Esophagus squamous epithelium (tissue), 4 donors: ENCODE data around the gene ESRRB.

Source experiments
- POLR2A ChIP-seq, 4 donors: fragments of 450-650 bp; IDR thresholded peaks; one replicate each; pipeline ENCODE4 v1.6.1; 2017; ENCODE audit warnings: antibody characterized with exemption in 4 of 4, mild to moderate bottlenecking in 4 of 4, moderate library complexity in 3 of 4
- TF ChIP-seq, protein P1 (sequence below), 6 experiments: fragments of 450-650 bp in 4 of 6; fragments of 200-600 bp in 2 of 6; sonication (generic) in 2 of 6; IDR thresholded peaks; one replicate each; pipeline ENCODE4 v1.5.1; 2016 to 2019; ENCODE audit warnings: antibody characterized with exemption in 6 of 6, mild to moderate bottlenecking in 4 of 6, moderate library complexity in 4 of 6

DNA sequence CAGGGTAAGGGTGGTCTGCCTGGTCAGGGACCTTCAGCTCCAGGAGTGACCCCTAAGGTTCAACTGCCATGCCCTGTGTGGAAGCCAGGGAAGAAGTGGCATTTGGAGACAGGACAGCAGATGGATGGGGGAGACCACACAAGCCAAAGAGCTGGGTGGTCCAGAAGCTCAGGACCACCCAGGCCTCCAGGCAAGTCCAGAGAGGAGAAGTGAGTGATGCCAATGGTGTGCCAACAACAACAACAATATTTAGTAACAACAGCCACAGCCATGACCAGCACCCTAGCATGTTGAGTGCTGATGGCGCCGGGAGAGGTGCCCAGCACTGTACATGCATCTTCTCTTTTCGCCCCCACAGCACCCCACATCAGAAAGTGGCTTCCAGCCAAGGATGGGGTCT is 113.7 kb downstream of the ESRRB start:
- TF ChIP-seq, protein P1, sequence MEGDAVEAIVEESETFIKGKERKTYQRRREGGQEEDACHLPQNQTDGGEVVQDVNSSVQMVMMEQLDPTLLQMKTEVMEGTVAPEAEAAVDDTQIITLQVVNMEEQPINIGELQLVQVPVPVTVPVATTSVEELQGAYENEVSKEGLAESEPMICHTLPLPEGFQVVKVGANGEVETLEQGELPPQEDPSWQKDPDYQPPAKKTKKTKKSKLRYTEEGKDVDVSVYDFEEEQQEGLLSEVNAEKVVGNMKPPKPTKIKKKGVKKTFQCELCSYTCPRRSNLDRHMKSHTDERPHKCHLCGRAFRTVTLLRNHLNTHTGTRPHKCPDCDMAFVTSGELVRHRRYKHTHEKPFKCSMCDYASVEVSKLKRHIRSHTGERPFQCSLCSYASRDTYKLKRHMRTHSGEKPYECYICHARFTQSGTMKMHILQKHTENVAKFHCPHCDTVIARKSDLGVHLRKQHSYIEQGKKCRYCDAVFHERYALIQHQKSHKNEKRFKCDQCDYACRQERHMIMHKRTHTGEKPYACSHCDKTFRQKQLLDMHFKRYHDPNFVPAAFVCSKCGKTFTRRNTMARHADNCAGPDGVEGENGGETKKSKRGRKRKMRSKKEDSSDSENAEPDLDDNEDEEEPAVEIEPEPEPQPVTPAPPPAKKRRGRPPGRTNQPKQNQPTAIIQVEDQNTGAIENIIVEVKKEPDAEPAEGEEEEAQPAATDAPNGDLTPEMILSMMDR (IDR thresholded peaks at IDR 0.05): no peak
- TF ChIP-seq POLR2A (IDR thresholded peaks at IDR 0.05): no peak
